ENCODE measurements around the gene RERE.
"Not testable (repeated sequence)": the region's sequence is repeated elsewhere in the genome, so short reads cannot be mapped to it uniquely, and the experiment has no call there.

Gene RERE

DNA sequence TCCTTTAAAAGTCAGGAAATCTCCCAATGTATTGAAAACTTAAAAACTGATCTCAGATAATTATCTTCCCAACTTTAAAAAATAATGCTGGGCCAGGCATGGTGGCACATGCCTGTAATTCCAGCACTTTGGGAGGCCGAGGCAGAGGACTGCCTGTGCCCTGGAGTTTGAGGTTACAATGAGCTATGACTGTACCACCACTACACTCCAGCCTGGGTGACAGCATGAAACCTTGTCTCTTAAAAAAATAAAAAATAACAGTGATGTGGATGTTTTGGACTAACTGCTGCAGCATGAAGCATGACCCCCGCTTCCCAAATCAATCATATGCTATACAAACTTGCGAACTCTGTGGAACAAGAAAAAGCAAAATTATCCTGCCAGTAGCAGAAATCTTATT is 186.3 kb downstream of the RERE start:
- H3K4me3 ChIP-seq (ENCODE audit: low read depth, low read length), result no peak overlapping the region
- DNase-seq (ENCODE audit: low read depth), result no peak
- TF ChIP-seq, protein P1, sequence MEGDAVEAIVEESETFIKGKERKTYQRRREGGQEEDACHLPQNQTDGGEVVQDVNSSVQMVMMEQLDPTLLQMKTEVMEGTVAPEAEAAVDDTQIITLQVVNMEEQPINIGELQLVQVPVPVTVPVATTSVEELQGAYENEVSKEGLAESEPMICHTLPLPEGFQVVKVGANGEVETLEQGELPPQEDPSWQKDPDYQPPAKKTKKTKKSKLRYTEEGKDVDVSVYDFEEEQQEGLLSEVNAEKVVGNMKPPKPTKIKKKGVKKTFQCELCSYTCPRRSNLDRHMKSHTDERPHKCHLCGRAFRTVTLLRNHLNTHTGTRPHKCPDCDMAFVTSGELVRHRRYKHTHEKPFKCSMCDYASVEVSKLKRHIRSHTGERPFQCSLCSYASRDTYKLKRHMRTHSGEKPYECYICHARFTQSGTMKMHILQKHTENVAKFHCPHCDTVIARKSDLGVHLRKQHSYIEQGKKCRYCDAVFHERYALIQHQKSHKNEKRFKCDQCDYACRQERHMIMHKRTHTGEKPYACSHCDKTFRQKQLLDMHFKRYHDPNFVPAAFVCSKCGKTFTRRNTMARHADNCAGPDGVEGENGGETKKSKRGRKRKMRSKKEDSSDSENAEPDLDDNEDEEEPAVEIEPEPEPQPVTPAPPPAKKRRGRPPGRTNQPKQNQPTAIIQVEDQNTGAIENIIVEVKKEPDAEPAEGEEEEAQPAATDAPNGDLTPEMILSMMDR (IDR thresholded peaks at IDR 0.05; ENCODE audit: control insufficient read depth, extremely low read depth, insufficient read depth), result no peak

DNA sequence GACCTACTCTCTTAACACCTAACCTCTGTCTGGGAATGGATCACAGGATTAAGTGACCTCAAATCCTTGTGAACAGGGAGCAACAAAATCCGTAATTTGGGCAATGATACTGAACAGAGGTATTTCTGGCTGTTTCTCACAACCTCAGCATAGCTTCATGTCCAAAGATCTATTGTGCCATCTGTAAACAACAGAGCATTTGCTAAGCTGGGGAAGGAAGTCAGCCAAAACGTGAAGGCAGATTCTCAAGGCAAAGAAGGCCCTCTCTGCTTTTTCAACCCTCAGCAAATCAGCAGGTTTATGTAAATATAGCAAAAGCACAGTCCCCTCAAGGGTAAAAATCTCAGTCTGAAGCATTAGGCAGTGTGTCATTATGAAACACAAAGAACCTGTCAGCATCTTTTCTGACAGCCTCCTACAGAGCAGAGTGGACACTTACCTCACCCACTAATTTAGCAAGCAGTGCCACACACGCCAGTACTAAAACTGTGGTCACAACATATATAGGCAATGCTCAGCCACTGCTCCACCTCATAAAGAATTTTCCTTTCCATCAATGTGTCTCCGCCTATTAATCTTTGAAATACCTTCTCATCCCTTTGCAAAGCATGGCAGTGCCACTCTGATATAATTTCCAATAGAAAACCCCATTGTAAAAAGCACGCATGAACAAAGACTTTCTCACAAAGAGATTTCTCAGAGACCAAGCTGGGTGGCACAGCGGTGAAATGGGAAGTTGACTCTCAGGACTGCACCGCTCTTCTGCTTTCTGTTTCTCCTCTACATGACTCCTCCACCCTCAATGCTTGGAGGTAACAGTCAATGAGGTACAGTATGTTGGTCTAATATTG is 188.0 kb downstream of the RERE start:
- peak; percentile 81 for DNase-seq (ENCODE audit: low read depth)
- TF ChIP-seq, protein P1 (IDR thresholded peaks at IDR 0.05; ENCODE audit: control insufficient read depth, extremely low read depth, insufficient read depth), result no peak
- H3K4me3 ChIP-seq (ENCODE audit: low read depth, low read length), result 0 out of 2 replicates have a peak overlapping the region, but pooled peaks have one; percentile 1

- no peak overlapping the region for H3K4me3 ChIP-seq (ENCODE audit: low read depth, low read length)
- DNase-seq (ENCODE audit: low read depth), result no peak
- TF ChIP-seq, protein P1 (IDR thresholded peaks at IDR 0.05; ENCODE audit: control insufficient read depth, extremely low read depth, insufficient read depth), result no peak
Observed at GRCh38 chr1:8628606-8629005, 188.8 kb downstream of the RERE start.

DNA sequence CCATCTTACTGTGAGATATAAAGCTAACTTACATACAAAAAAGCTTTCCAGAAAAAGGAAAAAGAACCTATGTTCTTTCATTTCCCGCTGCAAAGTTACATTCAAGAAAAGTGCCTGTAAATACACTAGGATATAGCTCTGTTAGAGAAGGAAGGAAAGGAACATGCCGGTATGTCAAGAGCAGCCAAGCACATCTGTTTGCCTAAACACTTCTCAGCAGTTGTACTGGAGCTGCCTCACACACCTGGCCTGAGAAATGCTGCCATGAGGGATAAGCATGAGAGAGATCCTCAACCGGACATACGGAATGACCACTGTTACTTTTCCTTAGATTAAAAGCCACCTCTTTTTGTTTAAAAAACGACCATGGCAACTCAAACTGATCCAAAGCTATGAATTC is 189.7 kb downstream of the RERE start:
- DNase-seq (ENCODE audit: low read depth), result no peak
- no peak overlapping the region for H3K4me3 ChIP-seq (ENCODE audit: low read depth, low read length)
- TF ChIP-seq, protein P1 (IDR thresholded peaks at IDR 0.05; ENCODE audit: control insufficient read depth, extremely low read depth, insufficient read depth), result no peak

DNA sequence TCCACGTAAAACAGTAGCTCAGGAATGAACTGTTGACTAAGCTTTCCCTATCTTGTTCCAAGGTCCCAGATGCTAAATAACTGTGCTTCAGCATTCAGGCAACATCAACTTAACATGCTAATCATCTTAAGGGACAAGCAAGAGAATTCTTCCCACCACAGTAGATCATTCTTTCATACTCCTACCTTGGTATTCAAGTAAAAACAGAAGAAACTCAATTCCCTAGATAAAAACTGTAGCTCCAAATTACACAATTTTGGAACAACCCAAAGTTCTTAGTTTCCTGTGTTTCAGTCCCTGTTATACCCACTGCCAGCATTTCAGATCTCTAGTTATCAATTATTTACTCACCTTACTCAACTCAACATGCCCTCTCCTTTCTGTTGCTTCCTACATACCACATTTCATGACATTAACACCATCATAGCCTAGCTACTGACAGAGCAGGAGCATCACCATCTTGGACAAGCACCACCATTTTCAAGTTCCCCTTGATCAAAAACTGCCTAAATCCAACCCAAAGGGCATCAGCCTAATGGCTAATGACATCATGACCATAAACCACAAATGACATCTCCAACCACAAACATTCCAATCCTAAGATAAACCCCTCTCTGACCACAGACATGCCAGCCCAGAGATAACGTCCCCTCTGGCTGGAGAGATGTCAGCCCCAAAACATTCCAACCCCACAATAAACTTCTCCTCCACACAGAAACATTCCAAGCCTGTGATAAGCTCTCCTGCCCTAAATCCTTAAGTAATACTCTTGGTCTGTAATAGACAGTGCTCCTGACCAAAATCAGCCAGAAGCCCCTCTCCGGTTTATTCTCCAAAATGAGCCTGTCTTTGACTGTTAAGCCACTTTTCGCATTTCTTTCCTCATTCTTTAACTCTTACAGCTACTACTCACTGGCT is 191.2 kb downstream of the RERE start:
- TF ChIP-seq, protein P1 (IDR thresholded peaks at IDR 0.05; ENCODE audit: control insufficient read depth, extremely low read depth, insufficient read depth), result no peak
- DNase-seq (ENCODE audit: low read depth), result no peak
- no peak overlapping the region for H3K4me3 ChIP-seq (ENCODE audit: low read depth, low read length)

DNA sequence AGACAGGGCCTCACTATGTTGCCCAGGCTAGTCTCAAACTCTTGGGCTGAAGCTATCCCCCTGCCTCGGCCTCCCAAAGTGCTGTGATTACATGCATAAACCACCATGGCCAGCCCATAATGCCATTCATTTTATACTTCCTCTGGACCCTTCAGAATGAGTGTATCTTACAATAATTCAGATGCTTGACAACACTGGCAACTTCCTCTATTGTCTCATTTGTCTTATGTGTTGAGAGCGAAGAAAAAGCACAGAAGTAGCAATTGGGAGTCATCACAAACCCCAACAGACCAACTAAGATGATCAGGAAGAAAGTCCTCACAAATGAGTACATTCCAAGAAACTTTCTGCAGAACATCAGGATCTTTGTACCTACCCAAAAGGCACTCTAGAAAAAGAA is 191.9 kb downstream of the RERE start:
- no peak overlapping the region for H3K4me3 ChIP-seq (ENCODE audit: low read depth, low read length)
- no peak for DNase-seq (ENCODE audit: low read depth)
- TF ChIP-seq, protein P1 (IDR thresholded peaks at IDR 0.05; ENCODE audit: control insufficient read depth, extremely low read depth, insufficient read depth), result no peak

DNA sequence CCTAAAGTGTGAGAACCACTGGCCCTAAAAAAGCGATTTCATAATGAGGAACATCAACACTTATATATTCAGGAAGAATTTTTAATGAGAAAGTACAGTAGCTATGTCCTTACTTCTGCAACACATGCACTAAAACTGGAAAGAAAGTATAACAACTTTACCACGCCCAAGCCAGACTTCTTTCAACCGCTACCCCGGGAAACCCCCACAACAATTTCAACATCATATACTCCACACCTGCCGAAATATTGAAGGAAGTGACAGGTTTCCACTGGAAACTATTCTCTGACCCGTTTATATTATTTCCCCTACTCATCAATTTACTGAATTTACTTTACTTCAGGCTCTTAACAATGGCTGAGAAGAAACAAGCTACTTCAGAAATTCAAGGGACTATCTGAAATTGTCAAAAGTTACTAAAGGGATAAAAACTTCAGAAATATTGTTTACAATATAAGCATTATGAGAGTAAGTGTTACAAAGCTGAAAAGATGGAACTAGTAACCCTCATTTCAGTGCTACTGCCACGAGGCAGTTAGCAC is 193.7 kb downstream of the RERE start:
- not testable (repeated sequence) for DNase-seq (ENCODE audit: low read depth); H3K4me3 ChIP-seq (ENCODE audit: low read depth, low read length)

GRCh38 chr1:8621785-8622348 is 195.6 kb downstream of the RERE start:
- DNase-seq (ENCODE audit: low read depth); H3K4me3 ChIP-seq (ENCODE audit: low read depth, low read length): not testable (repeated sequence)

DNA sequence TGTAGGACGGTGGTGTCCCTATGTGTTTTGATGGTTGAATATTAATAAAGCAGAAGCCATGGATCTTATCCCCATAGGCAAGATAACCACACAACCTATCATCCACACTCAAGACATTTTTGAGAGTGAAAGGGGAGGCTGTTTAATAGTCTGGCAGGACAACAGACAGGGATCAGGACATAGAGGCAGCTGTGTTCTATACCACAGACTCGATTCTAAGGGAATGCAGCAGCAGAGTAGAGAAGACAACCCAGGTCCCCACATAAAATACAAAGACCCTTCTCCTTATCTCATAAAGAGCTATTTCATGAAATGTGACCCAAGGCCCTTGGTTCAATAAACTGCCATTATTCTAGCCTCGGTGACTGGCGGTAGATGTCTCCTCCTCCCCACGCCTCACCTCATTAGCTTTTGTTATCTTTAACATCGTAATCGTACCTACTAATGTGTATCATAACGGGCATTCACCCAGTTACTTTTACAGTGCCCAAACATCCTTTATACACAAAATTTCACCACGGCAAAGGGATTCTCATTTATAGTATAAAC is 196.3 kb downstream of the RERE start:
- not testable (repeated sequence) for DNase-seq (ENCODE audit: low read depth); H3K4me3 ChIP-seq (ENCODE audit: low read depth, low read length)
